Calu3 (cell line): ENCODE data around the gene CELSR1. TPM values are rescaled to one million over a fixed set of nuclear protein-coding genes. Genes with fewer than 3 reads are reported as not detected.
"Not testable (repeated sequence)": the region's sequence is repeated elsewhere in the genome, so short reads cannot be mapped to it uniquely, and the experiment has no call there.

Experiments used
- BruUV-seq: library from RNA; stranded (reverse); fragments of 400-500 nt; replicated peaks from 2 replicates; lab custom pipeline; 2021; lab: Mats Ljungman, UMichigan
- CTCF ChIA-PET: fragments of 300-600 bp; sonication (Branson Sonifier 250); formaldehyde crosslinking; loops from one replicate; lab custom pipeline; 2022; ENCODE audit warnings: antibody characterized with exemption; lab: Charles Lee
- DNase-seq: peaks from one replicate; pipeline ENCODE4 v3.0.0; 2022
- H3K27ac Mint-ChIP-seq: one replicate; pipeline ENCODE4 v1.8.0; 2022; ENCODE audit warnings: mixed read lengths; ENCODE audit not compliant: unreplicated experiment
- H3K27me3 Mint-ChIP-seq: one replicate; pipeline ENCODE4 v1.8.0; 2022; ENCODE audit warnings: mixed read lengths; ENCODE audit not compliant: unreplicated experiment
- H3K36me3 Mint-ChIP-seq: one replicate; pipeline ENCODE4 v1.8.0; 2022; ENCODE audit warnings: mild to moderate bottlenecking, moderate library complexity, mixed read lengths; ENCODE audit not compliant: insufficient read depth, unreplicated experiment
- H3K4me1 Mint-ChIP-seq: one replicate; pipeline ENCODE4 v1.8.0; 2022; ENCODE audit warnings: mild to moderate bottlenecking, low read depth, mixed read lengths; ENCODE audit not compliant: unreplicated experiment
- H3K4me3 Mint-ChIP-seq: one replicate; pipeline ENCODE4 v1.8.0; 2022; ENCODE audit warnings: mild to moderate bottlenecking, low read depth, moderate library complexity, mixed read lengths; ENCODE audit not compliant: unreplicated experiment
- H3K9me3 Mint-ChIP-seq: one replicate; pipeline ENCODE4 v1.8.0; 2022; ENCODE audit warnings: low read depth, mixed read lengths; ENCODE audit not compliant: unreplicated experiment
- CTCF ChIP-seq: fragments of 200-600 bp; IDR thresholded peaks from one replicate; pipeline ENCODE4 v1.8.0; 2022; ENCODE audit warnings: antibody characterized with exemption; ENCODE audit not compliant: unreplicated experiment
- intact Hi-C: fragments of 100-400 bp; cut with micrococcal nuclease; formaldehyde crosslinking; loops from one replicate; pipeline ENCODE4 v1.10.0; 2022; ENCODE audit not compliant: unreplicated experiment
- total RNA-seq: library from RNA; stranded (reverse); gene quantifications from 2 replicates; pipeline ENCODE4 v1.2.3, GENCODE V29; 2022

The CELSR1 gene
- total RNA-seq, 1 experiment from 2014 or later = 45.5 TPM

- no peak overlapping the region for H3K27ac Mint-ChIP-seq
- DNase-seq = no peak
- H3K4me3 Mint-ChIP-seq = no peak overlapping the region
- peaks cover 6% of the 10 kb centered on the region for H3K36me3 Mint-ChIP-seq
- no peaks in the 10 kb centered on the region for H3K9me3 Mint-ChIP-seq
- no peaks in the 10 kb centered on the region for H3K4me1 Mint-ChIP-seq
- intact Hi-C loops = no loop called here
- H3K27me3 Mint-ChIP-seq = no peaks in the 10 kb centered on the region
- TF ChIP-seq CTCF = no peak
- no TSS peak for BruUV-seq
- CTCF ChIA-PET = no interaction called here
Measured at GRCh38 chr22:46397951-46398350, 139.5 kb downstream of the CELSR1 start.

DNA sequence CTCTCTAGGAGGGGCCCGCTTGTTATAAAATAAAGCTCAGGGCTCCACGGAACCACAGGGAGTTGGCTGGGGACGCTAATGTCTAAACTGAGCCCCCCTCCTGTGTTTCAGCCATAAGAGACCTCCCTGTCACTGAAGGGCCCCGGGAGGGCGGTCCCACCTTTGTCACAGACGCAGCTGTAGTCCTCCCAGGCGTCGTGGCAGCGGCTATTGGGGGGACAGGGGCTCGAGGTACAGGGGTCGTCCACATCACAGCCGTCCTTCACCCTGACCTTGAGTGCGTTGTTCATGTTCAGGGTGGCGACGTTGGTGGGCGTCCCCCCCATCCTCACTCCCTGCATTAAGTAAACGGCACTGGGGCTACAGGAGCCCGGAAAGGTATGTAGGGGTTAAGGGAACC is 139.9 kb downstream of the CELSR1 start:
- BruUV-seq = no TSS peak
- TF ChIP-seq CTCF = no peak
- no peak for DNase-seq
- Mint-ChIP-seq H3K27me3 (no peaks in the 10 kb centered on the region), H3K27ac (no peak overlapping the region), H3K4me3 (no peak overlapping the region), H3K36me3 (peaks cover 6% of the 10 kb centered on the region), H3K4me1 (no peaks in the 10 kb centered on the region), H3K9me3 (no peaks in the 10 kb centered on the region)
- intact Hi-C loops = no loop called here
- CTCF ChIA-PET = interaction anchor here (0.7 kb wide), 1 partner anchor 128 kb away, joined by 5 read pairs; no protein-coding TSS in a partner anchor

DNA sequence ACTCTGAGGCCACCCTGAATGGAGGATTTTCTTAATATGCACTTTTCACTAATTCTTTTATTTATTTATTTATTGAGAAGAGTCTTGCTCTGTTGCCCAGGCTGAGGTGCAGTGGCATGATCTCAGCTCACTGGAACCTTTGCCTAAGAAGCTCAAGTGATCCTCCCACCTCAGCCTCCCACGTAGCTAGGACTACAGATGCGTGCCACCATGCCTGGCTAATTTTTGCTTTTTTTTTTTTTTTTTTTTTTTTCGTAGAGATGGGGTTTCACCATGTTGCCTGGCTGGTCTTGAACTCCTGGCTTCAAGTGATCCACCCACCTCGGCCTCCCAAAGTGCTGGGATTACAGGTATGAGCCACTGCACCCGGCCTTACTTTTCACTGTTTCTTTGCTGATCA is 140.4 kb downstream of the CELSR1 start:
- H3K9me3 Mint-ChIP-seq, H3K36me3 Mint-ChIP-seq, H3K4me3 Mint-ChIP-seq, H3K27ac Mint-ChIP-seq, intact Hi-C loops, H3K27me3 Mint-ChIP-seq, BruUV-seq, H3K4me1 Mint-ChIP-seq, DNase-seq: not testable (repeated sequence)
- CTCF ChIA-PET = interaction anchor here (0.7 kb wide), 1 partner anchor 129 kb away, joined by 5 read pairs; no protein-coding TSS in a partner anchor

DNA sequence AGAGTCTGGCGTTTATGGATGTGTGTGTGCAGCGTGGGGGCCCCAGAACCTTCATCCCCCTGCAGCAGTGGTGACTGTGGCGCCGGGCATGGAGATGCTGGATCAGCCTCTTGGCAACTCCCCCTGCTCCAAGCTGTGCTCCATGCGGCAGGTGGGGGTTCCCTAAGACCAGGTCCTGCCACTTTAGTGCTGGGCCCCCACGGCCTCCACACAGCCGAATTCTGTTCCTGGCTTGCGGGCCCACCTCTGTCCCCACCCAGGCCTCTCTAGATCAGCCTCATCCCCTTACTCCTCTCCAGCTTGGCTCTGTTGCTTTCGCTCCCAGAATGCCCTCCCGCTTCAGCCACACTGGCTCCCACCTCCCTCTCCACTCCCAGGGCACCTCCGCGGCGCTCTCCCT is 142.3 kb downstream of the CELSR1 start:
- no peak for DNase-seq
- intact Hi-C loops = no loop called here
- no peak overlapping the region for H3K4me3 Mint-ChIP-seq
- no peaks in the 10 kb centered on the region for H3K27me3 Mint-ChIP-seq
- peaks cover 11% of the 10 kb centered on the region for H3K4me1 Mint-ChIP-seq
- peaks cover 16% of the 10 kb centered on the region for H3K36me3 Mint-ChIP-seq
- TF ChIP-seq CTCF = no peak
- CTCF ChIA-PET = no interaction called here
- no peaks in the 10 kb centered on the region for H3K9me3 Mint-ChIP-seq
- no TSS peak for BruUV-seq
- no peak overlapping the region for H3K27ac Mint-ChIP-seq

DNA sequence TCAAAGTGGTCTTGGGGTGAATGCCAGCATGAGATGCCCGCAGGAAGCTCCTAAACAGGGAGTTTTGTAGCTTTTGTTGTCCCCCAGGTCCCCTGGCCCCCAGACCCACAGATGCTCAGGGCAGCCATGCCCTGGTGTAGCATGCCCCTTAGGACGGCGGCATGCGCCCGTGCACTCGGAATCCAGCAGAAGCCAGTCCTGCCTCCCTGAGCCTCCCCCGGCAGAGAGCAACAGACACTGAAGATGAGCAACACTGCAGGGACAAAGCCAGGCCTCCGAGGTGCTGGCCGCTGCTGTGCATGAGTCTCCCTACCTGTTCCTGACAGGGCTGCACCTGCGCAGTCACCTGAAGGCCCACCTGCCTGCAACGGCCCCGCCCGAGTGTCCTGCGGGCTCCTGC is 142.8 kb downstream of the CELSR1 start:
- Mint-ChIP-seq H3K27ac (no peak overlapping the region), H3K4me1 (peaks cover 16% of the 10 kb centered on the region), H3K4me3 (no peak overlapping the region), H3K9me3 (no peaks in the 10 kb centered on the region), H3K36me3 (peaks cover 21% of the 10 kb centered on the region), H3K27me3 (no peaks in the 10 kb centered on the region)
- TF ChIP-seq CTCF = no peak
- CTCF ChIA-PET = no interaction called here
- intact Hi-C loops = loop anchor here (5.0 kb wide), 1 partner anchor 37 kb away; no protein-coding TSS in a partner anchor
- no TSS peak for BruUV-seq
- DNase-seq = no peak
